GM19438 (cell line): Measurements from ENCODE around the gene CERS3.

ENCODE experiments used
- ATAC-seq: cut with Tn5 transposase; IDR thresholded peaks from one replicate; pipeline ENCODE4 v1.9.1; 2021; ENCODE audit warnings: low read depth; ENCODE audit not compliant: unreplicated experiment

Gene CERS3

DNA sequence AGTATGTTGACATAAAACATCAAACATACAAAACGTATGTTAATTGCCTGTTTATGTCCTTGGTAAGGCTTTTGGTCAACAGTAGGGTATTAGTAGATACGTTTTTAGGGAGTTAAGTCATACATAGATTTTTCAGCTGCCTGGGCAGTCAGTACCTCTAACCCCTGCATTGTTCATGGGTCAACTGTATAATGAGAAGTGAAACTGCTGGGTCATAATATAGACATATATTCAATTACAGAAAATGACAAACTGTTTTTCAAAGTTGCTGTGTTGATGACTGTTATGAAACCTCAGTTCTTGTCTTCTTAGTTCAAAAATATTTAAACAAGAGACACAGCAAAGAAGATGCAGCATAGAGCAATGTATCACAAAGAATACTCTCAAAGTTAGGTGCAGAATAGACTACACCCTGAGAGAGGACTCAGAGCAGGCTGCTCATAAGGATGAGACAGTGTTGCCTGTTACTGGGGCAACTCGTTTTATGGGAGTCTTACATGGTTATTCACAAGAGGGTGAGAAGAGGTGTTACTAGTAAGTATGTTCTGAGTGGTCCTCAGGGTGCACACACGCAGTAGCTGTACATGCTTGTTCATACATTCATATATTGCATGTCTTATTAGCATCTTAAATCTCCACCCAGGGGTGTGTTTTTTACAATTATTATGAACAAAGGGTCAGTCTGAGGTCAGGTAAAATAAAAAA lies 133.9 kb downstream of the CERS3 start:
- ATAC-seq, result no peak

DNA sequence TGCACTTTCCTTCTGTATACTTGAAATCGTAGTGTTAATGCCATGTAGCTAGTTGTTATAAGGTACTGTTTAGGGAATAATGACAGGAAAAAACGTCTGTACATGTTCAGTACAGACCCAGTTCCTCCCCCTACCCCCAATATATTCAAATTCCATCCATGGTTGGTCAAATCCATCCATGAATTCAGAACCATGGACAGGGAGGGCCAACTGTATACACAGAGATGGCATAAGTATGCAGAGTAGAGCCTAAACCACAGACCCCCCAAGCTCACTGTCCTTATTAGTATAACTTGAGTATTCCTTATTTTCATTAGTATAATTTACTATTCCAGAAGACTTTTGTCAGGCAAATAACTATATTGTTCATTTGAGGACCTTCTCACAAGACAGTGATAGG lies 135.7 kb downstream of the CERS3 start:
- ATAC-seq, result no peak

DNA sequence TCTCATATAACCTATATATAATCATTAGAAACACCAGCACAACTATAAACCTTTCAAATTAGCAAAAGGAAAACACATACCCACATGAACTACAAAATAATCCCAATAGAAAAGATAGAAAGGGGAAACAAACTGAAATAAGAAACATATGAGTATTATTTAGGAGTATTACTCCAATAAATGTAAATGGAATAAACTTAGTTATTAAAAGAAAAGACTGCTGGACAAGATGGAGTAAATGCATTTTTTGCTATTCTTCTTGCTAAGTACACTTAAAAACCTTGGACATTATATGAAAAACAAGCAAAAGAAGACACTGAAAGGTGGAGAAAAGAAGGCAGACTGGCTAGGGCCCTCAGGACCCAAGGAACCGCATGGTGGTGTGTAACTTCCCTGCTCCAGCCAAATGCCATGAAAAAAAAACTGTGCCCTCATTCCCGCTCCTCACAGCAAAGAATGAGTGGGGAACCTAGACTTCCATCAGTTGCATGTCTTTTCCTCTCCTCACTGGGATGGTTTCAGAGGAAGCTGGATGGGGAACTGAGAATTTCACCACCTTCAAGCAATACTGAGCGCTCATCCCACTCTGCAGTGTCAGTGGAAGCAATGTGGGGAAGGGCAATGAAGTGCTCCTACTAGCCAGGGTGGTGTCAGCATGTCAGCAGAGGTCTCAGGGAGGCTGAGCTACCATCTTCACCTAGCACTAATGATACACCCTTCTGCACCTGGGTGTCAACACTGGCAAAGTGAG lies 143.3 kb downstream of the CERS3 start:
- ATAC-seq, result no peak

DNA sequence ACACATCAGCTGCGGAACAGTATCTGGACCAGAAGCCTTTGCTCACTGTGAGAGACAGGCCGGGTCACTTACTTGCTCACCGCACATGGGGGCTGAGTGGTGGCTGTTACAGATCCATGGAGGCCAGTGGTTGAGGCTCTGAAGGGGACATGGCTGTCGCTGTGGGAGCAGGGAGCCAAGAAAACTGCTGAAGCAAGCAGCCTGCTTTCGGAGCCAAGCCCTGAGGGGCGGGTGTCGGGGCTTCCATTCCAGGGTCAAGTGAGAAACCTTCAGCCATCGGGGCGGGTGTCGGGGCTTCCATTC lies 144.7 kb downstream of the CERS3 start:
- no peak for ATAC-seq

DNA sequence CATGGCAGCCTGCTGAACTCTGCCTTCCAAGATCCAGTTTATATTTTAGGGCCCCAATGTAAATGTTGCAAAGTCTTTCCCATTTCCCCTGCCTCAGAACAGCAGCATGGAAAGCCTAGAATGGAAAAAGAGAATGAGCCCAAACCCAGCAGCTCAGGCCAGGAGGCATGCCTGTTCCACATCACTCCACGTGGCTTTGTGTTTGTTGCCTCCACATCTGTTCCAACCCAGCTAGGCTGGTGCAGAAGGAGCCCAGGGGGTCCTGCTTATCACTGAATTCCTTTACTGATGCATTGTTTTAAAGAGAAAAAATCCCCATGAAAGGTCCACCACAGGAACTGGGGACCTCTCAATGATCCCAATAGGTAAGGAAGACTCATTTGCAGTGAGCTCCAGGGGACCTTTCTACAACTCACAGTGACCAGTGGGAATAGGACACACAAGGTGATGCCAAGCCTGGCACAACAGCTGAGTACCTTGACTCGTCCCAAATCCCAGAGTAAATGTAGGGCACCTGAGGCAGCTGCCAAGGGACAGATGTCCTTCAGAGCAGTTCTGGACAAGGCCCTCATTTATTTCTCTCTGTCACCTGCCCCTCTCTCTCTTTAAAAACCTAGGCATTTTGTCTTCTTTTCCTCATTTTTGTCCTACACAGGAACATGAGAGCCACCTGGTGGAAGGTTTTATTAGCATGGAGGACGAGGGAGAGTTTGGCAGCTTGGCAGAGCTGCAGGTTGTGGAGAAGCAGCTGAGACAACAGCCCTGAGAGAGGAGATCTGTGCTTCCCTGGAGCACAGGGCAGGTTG lies 145.2 kb downstream of the CERS3 start:
- ATAC-seq, result no peak

DNA sequence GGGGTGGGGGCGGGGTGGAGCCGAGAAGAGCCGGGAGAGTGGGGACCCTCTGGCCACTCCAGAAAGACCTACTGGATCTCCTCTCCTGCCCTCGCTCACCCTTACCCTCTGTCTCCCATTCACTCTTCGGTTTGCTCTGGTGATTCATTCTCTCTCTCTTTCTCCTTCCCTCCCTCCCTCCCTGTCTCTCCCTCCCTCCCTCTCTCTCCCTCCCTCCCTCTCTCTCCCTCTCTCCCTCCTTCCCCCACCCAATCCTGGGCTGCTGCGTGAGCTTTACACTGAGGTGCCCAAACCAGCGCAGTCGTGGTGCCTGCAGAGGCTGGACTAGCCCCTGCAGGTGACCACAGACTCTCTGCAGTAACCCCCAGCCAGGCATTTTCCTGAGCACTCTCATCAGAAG lies 154.8 kb downstream of the CERS3 start:
- ATAC-seq, result no peak

DNA sequence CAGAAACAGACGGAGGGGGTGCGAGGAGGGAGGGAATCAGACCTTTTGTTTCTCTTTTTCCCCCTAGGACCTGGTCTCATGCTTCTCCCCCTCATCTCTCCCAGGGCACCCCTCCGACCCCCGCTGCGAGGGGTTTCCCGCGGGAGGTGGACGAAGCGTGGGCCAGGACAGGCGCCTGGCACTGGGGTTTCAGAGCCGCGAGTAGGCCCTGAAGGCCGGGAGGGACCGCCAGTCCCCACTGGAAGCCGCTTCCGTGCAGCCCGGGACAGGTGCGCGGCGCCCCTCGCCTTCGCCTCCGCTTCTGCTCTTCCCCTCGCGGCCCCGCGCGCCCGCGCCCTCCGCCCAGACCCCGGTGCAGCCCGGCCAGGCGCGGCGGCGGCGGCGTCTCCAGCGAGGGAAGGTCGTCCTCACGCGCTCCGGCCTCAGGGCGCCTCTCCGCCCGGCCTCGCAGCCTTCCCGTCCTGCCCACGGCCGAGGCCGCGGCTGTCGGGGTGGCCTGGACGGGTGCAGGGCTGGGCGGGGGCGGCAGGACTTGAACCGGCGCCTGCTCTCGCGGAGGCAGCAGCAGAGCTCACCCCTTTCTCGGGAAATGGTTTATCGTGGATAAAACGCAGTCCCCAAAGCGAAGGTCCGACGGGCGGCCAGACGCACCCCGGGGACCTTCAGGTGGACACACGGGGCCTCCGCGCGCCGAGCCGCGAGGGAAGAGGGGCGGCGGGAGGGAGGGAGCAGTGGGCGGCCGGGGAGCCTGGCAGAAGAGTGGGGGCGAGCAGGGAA lies 155.4 kb downstream of the CERS3 start:
- ATAC-seq, result no peak

DNA sequence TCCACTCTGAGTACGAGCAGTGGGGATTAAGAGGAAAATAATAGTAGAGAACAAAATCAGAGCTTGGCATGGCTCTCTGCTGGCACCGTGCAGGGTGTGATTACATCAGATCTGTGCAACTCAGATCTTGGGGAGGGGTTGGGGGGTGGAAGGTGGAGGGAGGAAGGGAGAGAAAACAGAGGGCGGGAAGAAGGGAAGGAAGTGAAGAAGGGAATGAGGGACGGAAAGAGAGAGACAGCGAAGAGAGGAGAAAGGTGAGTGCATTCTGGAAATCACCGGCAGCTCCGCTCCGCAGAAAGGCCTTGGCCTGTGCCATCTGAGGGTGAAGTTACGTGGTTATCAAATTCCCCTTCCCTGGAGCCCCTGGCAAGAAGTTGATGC lies 156.0 kb downstream of the CERS3 start:
- ATAC-seq, result no peak

DNA sequence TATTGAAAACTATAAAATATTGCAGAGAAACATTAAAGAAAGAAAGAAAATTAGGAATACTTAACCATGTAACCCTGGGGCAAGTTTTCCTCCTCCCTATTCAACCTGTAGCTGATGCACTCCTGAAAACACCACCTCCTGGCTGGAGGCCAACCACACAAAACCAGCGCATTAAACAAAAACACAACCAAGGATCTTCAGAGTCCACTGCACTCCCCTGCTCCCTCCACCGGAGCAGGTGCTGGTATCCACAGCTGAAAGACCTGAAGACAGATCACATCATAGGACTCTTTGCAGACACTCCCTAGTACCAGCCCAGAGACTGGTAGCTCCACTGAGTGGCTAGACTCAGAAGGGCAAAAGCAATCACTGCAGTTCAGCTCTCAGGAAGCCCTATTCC lies 173.4 kb downstream of the CERS3 start:
- ATAC-seq, result no peak

DNA sequence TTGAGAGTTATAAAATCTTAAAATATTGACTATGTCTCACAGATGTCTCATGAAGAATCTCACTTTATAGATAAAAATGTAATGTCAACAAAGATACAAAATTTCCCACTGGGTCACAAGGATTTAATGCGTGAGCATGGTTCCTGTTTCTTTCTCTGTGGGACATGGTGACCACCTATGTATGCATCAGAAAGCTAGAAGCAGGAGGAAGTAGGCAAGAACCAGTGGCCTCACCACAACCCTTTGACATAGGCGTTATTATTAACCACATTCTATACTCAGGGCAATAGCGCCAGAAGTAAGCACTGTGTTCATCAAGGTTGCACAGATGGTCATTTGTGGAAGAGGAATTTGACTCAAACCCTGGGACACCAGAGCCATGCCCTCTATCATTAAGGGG lies 175.3 kb downstream of the CERS3 start:
- no peak for ATAC-seq

DNA sequence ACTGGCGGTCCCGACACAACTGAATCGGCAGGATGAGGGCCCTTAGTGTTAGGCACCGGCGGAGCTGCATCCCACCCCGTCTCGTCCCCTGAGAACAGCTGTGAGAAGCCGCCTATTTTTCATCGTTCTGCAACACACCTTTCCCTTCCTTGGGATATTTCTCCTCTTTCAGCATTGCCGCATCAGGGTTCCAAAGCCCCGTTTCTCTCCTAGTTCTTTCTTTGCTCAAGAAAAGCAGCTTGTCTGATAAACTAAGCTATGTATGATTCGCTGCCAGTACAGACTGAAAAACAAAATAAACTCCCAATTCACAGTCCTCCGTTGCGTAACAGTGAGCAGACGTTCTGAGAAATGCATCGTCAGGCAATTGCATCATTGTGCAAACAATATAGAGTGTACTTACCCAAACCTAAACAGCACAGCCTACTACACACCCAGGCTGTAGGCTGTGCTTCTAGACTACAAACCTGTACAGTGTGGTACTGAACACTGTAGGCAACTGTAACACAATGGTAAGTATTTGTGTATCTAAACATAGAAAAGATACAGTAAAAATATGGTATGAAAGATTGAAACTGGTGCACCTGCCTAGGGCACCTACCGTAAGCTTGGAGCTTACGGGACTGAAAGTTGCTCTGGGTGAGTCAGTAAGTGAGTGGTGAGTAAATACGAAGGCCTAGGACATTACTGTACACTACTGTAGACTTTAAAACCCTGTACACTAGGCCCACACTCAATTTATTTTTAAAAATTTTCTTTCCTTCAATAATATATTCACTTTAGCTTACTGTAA lies 178.1 kb downstream of the CERS3 start:
- no peak for ATAC-seq
